Endothelial cell of umbilical vein (primary cell): ENCODE measurements around the gene LPAR5.

Experiments
- CTCF ChIP-seq, 2 donors: IDR thresholded peaks; 1 replicate in 1 of 2; 2 replicates in 1 of 2; pipeline ENCODE4 v1.5.1; 2011; ENCODE audit warnings: low read length in 2 of 2, mild to moderate bottlenecking in 2 of 2, moderate library complexity in 2 of 2, control low read depth in 1 of 2, inconsistent platforms in 1 of 2, low read depth in 1 of 2; ENCODE audit not compliant: insufficient read depth in 1 of 2; ENCODE audit errors: extremely low read depth in 1 of 2
- POLR2A ChIP-seq: IDR thresholded peaks from 2 replicates; pipeline ENCODE4 v1.6.1; 2012; ENCODE audit warnings: low read depth, mild to moderate bottlenecking, control low read depth, low read length
- POLR2AphosphoS5 ChIP-seq: IDR thresholded peaks from 2 replicates; pipeline ENCODE4 v1.6.1; 2012; ENCODE audit warnings: low read depth, mild to moderate bottlenecking, control low read depth, low read length, moderate library complexity; ENCODE audit not compliant: insufficient read depth

- TF ChIP-seq POLR2A (no peak), CTCF (IDR thresholded peaks at IDR 0.05; ENCODE audit: extremely low read depth in 1 of 2, insufficient read depth in 1 of 2, low read depth in 1 of 2, low read length in 2 of 2) (peak; percentile 10 to 15), POLR2AphosphoS5 (no peak)
These were observed 53.6 kb downstream of the LPAR5 start for GRCh38 chr12:6582196-6582595.
